ENCODE data around the gene LMNA. TPM values are rescaled to one million over a fixed set of nuclear protein-coding genes. Genes with fewer than 3 reads are reported as not detected.

Gene LMNA
- 58.3 and 77.1 TPM in 2 replicates for total RNA-seq (2013; cell fraction: nucleolus; rRNA removed)
- total RNA-seq (2014; rRNA removed), result 130 and 136 TPM in 2 replicates
- total RNA-seq (2014; rRNA removed; fragmentation: Illumina TruSeq; extraction: Trizol), result 31.6 and 35.1 TPM in 2 replicates
- total RNA-seq (2021), result 188 and 189 TPM in 2 replicates
- polyA plus RNA-seq (2011; ENCODE audit: low read depth), result 30.2 TPM
- 37.3 and 52.9 TPM in 2 replicates for polyA plus RNA-seq (2011; rRNA removed)
- polyA plus RNA-seq (2011; cell fraction: cytosol; rRNA removed), result 76.4 and 82.6 TPM in 2 replicates
- polyA plus RNA-seq (2011; cell fraction: nucleus; rRNA removed), result 164 and 324 TPM in 2 replicates
- 32.4 and 54.8 TPM in 2 replicates for polyA plus RNA-seq (2012)
- polyA plus RNA-seq (2014; fragmentation: Illumina TruSeq; extraction: Trizol), result 9.6 and 30.1 TPM in 2 replicates
- 1 to 10 TPM in 1 of 2 experiments, under 1 TPM in 1; 0.42 to 6.0 TPM for polyA plus RNA-seq (2014; fragmentation: Nextera tagmentation; extraction: Ambion mirVana)
- polyA plus RNA-seq (2014; rRNA removed), result 101 and 109 TPM in 2 replicates
- polyA plus RNA-seq (2016; fragmentation: Nextera tagmentation; extraction: Ambion mirVana), result 100 to 1,000 TPM; 320 to 334 TPM
- 42.8 and 77.1 TPM in 2 replicates for polyA minus RNA-seq (2011; rRNA and poly(A)+ RNA removed)
- polyA minus RNA-seq (2011; cell fraction: cytosol; rRNA and poly(A)+ RNA removed), result 30.6 and 41.6 TPM in 2 replicates
- 32.8 and 46.7 TPM in 2 replicates for polyA minus RNA-seq (2011; cell fraction: nucleus; rRNA and poly(A)+ RNA removed)
- Bru-seq, nascent RNA, result percentile 82 among the genes with signal in this experiment
- percentile 89 among the genes with signal in this experiment for BruChase-seq, experiment 1, labeled RNA remaining after a 6-hour chase
- BruChase-seq, experiment 2, labeled RNA remaining after a 2-hour chase, result percentile 82 among the genes with signal in this experiment
- long read RNA-seq, experiment 1, transcript LMNA-206 (12 exons, 3,190 nt), result major isoform, 15 of 320 reads
- long read RNA-seq, experiment 1, partial matches to known transcripts, result 296 of 320 reads
- long read RNA-seq, experiment 1, other reads (novel, unspliced or antisense), result 9 of 320 reads
- long read RNA-seq, experiment 2, transcript LMNA-206 (12 exons, 3,190 nt), result major isoform, 6 of 180 reads
- long read RNA-seq, experiment 2, partial matches to known transcripts, result 169 of 180 reads
- long read RNA-seq, experiment 2, other reads (novel, unspliced or antisense), result 4 of 180 reads

GRCh38 chr1:156114101-156114918 is at the start of gene LMNA:
Gene LMNA (plus strand): TSS chr1:156114711. CDS start chr1:156114919, 208 bp downstream.
- H3K27me3 ChIP-seq (replicated peaks in 1 of 2; ENCODE audit: control insufficient read depth in 2 of 2, insufficient read depth in 2 of 2, low read length in 1 of 2), result no peaks in the 10 kb centered on the region
- SMC1A ChIA-PET (ENCODE audit: uncharacterized antibody, unreplicated experiment), result interaction anchor here (9.2 to 23.6 kb wide), 2 partner anchors 15 to 16 kb away, joined by 92 to 874 read pairs; no protein-coding TSS in a partner anchor
- peak within 1 kb of the TSS; percentile 94 for H3K4me3 ChIP-seq
- H3K36me3 ChIP-seq (ENCODE audit: control insufficient read depth in 2 of 2, insufficient read depth in 2 of 2, low read length in 1 of 2), result no peaks in the 10 kb centered on the region
- H3K9me3 ChIP-seq (replicated peaks; ENCODE audit: control insufficient read depth, insufficient read depth, low read length), result no peaks in the 10 kb centered on the region
- FAIRE-seq, result peak; percentile 56
- peak within 1 kb of the TSS; percentile 79 for H3K4me2 ChIP-seq (ENCODE audit: control insufficient read depth, insufficient read depth)
- in situ Hi-C loops (cut with MboI), result no loop called here
- POLR2A ChIA-PET, result interaction anchor here (0.5 to 12.7 kb wide), 8 partner anchors 9 to 177 kb away, joined by 4 to 128 read pairs (median 12); no protein-coding TSS in a partner anchor
- H3K9ac ChIP-seq (ENCODE audit: control insufficient read depth, insufficient read depth, low read length), result peak within 1 kb of the TSS; percentile 86
- no peaks in the 10 kb centered on the region for H4K20me1 ChIP-seq (ENCODE audit: control insufficient read depth, insufficient read depth)
- BruUV-seq (replicated peaks), result no TSS peak
- 1% methylated on average over 28 of the region's 37 CpGs for WGBS (ENCODE audit: insufficient coverage, insufficient replicate concordance, low lambda C conversion rate, missing lambda C conversion rate)
- peak within 1 kb of the TSS; percentile 78 for H2AFZ ChIP-seq (ENCODE audit: control insufficient read depth, low read depth, low read length)
- ATAC-seq, result peak; percentile 88
- DNase-seq (ENCODE audit: low read depth, low spot score), result peak; percentile 48
- intact Hi-C loops (cut with micrococcal nuclease; ENCODE audit: unreplicated experiment), result no loop called here
- RAD21 ChIA-PET (ENCODE audit: unreplicated experiment), result interaction anchor here (0.9 to 22.2 kb wide), 5 partner anchors 14 to 136 kb away, joined by 3 to 695 read pairs (median 5); partner anchors contain the start of gene ARHGEF2
- peaks cover 39% of the 10 kb centered on the region for H3K79me2 ChIP-seq (ENCODE audit: control insufficient read depth, insufficient read depth, low read length)
- H3K27ac ChIP-seq (ENCODE audit: control insufficient read depth, insufficient read depth), result peak within 1 kb of the TSS; percentile 53; the same call in 1 of the 2 replicates
- H3K4me1 ChIP-seq (ENCODE audit: control insufficient read depth, insufficient read depth, low read length), result peaks cover 12% of the 10 kb centered on the region
- CTCF ChIA-PET, result interaction anchor here (0.6 to 25.7 kb wide), 8 partner anchors 9 to 125 kb away, joined by 3 to 1294 read pairs (median 4); no protein-coding TSS in a partner anchor
- TF ChIP-seq BCL11A (IDR thresholded peaks at IDR 0.05; ENCODE audit: low read depth, low read length) (no peak), WRNIP1 (IDR thresholded peaks at IDR 0.05; ENCODE audit: borderline replicate concordance, low read depth, low read length) (no peak), RFX5 (IDR thresholded peaks at IDR 0.05; ENCODE audit: low read depth, low read length) (peak; percentile 24; the same call in 1 of the 2 replicates), YY1 (IDR thresholded peaks at IDR 0.05; ENCODE audit: low read depth, low read length) (0 out of 2 replicates have a peak, but pooled peaks have one; percentile 24), SMC3 (IDR thresholded peaks at IDR 0.05; ENCODE audit: borderline replicate concordance, low read length) (peak; percentile 1; the same call in 1 of the 2 replicates), DPF2 (IDR thresholded peaks at IDR 0.05) (peak; percentile 23; the same call in 1 of the 2 replicates), IKZF2 (IDR thresholded peaks at IDR 0.05) (peak; percentile 44 to 55; a peak in 2 of 4 replicates), HDGF (IDR thresholded peaks at IDR 0.05) (peak; percentile 94; the same call in 1 of the 2 replicates), MLLT1 (IDR thresholded peaks at IDR 0.05) (0 out of 2 replicates have a peak, but pooled peaks have one; percentile 38), ATF7 (IDR thresholded peaks at IDR 0.05; ENCODE audit: low read depth) (peak; percentile 65), POU2F2 (IDR thresholded peaks at IDR 0.05; ENCODE audit: borderline replicate concordance, low read depth, low read length) (peak; percentile 37; the same call in 1 of the 3 replicates), CHD2 (IDR thresholded peaks at IDR 0.05; ENCODE audit: borderline replicate concordance, low read depth, low read length) (no peak; the same call in 1 of the 2 replicates), NBN (IDR thresholded peaks at IDR 0.05) (peak; percentile 68; the same call in 1 of the 2 replicates), ZNF207 (IDR thresholded peaks at IDR 0.05; ENCODE audit: borderline replicate concordance) (no peak), IKZF1 (conservative IDR thresholded peaks at IDR 0.05) (peak; percentile 35; the same call in 1 of the 2 replicates)
- TF ChIP-seq, protein P1, sequence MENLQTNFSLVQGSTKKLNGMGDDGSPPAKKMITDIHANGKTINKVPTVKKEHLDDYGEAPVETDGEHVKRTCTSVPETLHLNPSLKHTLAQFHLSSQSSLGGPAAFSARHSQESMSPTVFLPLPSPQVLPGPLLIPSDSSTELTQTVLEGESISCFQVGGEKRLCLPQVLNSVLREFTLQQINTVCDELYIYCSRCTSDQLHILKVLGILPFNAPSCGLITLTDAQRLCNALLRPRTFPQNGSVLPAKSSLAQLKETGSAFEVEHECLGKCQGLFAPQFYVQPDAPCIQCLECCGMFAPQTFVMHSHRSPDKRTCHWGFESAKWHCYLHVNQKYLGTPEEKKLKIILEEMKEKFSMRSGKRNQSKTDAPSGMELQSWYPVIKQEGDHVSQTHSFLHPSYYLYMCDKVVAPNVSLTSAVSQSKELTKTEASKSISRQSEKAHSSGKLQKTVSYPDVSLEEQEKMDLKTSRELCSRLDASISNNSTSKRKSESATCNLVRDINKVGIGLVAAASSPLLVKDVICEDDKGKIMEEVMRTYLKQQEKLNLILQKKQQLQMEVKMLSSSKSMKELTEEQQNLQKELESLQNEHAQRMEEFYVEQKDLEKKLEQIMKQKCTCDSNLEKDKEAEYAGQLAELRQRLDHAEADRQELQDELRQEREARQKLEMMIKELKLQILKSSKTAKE (IDR thresholded peaks at IDR 0.05; ENCODE audit: low read depth, poor library complexity, severe bottlenecking), result no peak

Data from GM12878 (cell line).